H1 (cell line): ENCODE data around the gene MYMX. TPM values are rescaled to one million over a fixed set of nuclear protein-coding genes. Genes with fewer than 3 reads are reported as not detected.

Source experiments
- CHD7 ChIP-seq: fragments of 300-600 bp; sonication (generic); IDR thresholded peaks from 2 replicates; pipeline ENCODE4 v1.7.1; 2012; ENCODE audit warnings: low read length, moderate library complexity, mild to moderate bottlenecking, inconsistent platforms; ENCODE audit not compliant: insufficient replicate concordance
- E2F6 ChIP-seq: IDR thresholded peaks from 2 replicates; pipeline ENCODE4 v1.6.1; 2012; ENCODE audit warnings: inconsistent platforms
- GABPA ChIP-seq: IDR thresholded peaks from 2 replicates; pipeline ENCODE4 v1.6.1; 2011; ENCODE audit warnings: mild to moderate bottlenecking, low read length, moderate library complexity, borderline replicate concordance; ENCODE audit not compliant: insufficient read depth
- NANOG ChIP-seq: IDR thresholded peaks from 2 replicates; pipeline ENCODE4 v1.6.1; 2011; ENCODE audit warnings: low read length, low read depth, mild to moderate bottlenecking, inconsistent platforms; ENCODE audit not compliant: insufficient read depth, poor library complexity, severe bottlenecking
- PHF8 ChIP-seq: fragments of 200-600 bp; sonication (generic); conservative IDR thresholded peaks from 2 replicates; pipeline ENCODE4 v1.7.1; 2012; ENCODE audit warnings: low read depth, mild to moderate bottlenecking, inconsistent platforms, low read length, moderate library complexity
- TBP ChIP-seq: IDR thresholded peaks from 2 replicates; pipeline ENCODE4 v1.6.1; 2011; ENCODE audit warnings: low read depth, low read length, improper control_type of control experiment
- ZNF274 ChIP-seq: IDR thresholded peaks from 2 replicates; pipeline ENCODE4 v1.7.0; 2012; ENCODE audit warnings: low read length, borderline replicate concordance; ENCODE audit errors: extremely low read depth
- polyA plus RNA-seq, 7 experiments: library from polyadenylated mRNA; depleted of rRNA in 3 of 7; stranded (reverse) in 5 of 7; unstranded in 2 of 7; fragments of >200 nt in 5 of 7; fragments of 200-250 nt in 2 of 7; gene quantifications; 1 replicate in 5 of 7; 2 replicates in 1 of 7; 4 replicates in 1 of 7; pipeline versions ENCODE4 v1.2.1 to v1.2.3, GENCODE V29; 2011 to 2013; ENCODE audit warnings: missing spikeins in 2 of 7, mixed read lengths in 2 of 7
- total RNA-seq: library from RNA; stranded (reverse); fragmentation: NEBNext Ultra II Directional; extraction: Animal tissue kit (Norgen Biotek cat#: 25700); gene quantifications from 2 replicates; pipeline ENCODE4 v1.2.1, GENCODE V29; 2021

Gene MYMX
- total and polyA plus RNA-seq, 2 of the 8 experiments (the other 6 are each of a cell fraction or from before 2014, with no cell fraction given) = 4.7 to 6.9 TPM

GRCh38 chr6:44169886-44170570, 46.7 kb upstream of the MYMX start (continued):
- TF ChIP-seq CHD7 (no peak), ZNF274 (no peak), PHF8 (no peak), E2F6 (no peak), GABPA (no peak), NANOG (no peak), TBP (no peak)
